Common myeloid progenitor, CD34-positive (primary cell): ENCODE results near the gene MSANTD2.

Experiments
- CTCF ChIA-PET: fragments of 350-600 bp; sonication (Branson Sonifier 250); formaldehyde crosslinking; loops from one replicate; lab custom pipeline; 2021; ENCODE audit warnings: antibody characterized with exemption; lab: Charles Lee
- POLR2A ChIA-PET: fragments of 350-600 bp; sonication (Branson Sonifier 250); formaldehyde crosslinking; loops from one replicate; lab custom pipeline; 2021; ENCODE audit warnings: antibody characterized with exemption; lab: Charles Lee
- DNase-seq, 3 donors: peaks; one replicate each; pipeline versions ENCODE4 v3.0.0 to v3.0.0-alpha.2; 2013
- H3K27ac ChIP-seq, 2 experiments: 1 replicate in 1 of 2; 2 replicates in 1 of 2; pipeline ENCODE4 v1.7.0; 2013; ENCODE audit warnings: inconsistent platforms in 2 of 2, low read length in 2 of 2, mild to moderate bottlenecking in 2 of 2, low read depth in 1 of 2, moderate library complexity in 1 of 2; ENCODE audit not compliant: severe bottlenecking in 2 of 2, insufficient read depth in 1 of 2, poor library complexity in 1 of 2
- H3K27me3 ChIP-seq, 5 experiments: replicated peaks in 2 of 5; 1 replicate in 3 of 5; 2 replicates in 2 of 5; pipeline versions ENCODE4 v1.6.1 to v1.7.0; 2013; ENCODE audit warnings: low read length in 4 of 5, mild to moderate bottlenecking in 2 of 5, moderate library complexity in 2 of 5, inconsistent platforms in 1 of 5; ENCODE audit not compliant: insufficient read depth in 5 of 5, control insufficient read depth in 4 of 5
- H3K36me3 ChIP-seq, 4 experiments: 1 replicate in 2 of 4; 2 replicates in 2 of 4; pipeline versions ENCODE4 v1.6.1 to v1.7.0; 2013; ENCODE audit warnings: low read length in 3 of 4, control low read depth in 1 of 4, mild to moderate bottlenecking in 1 of 4; ENCODE audit not compliant: control insufficient read depth in 4 of 4, insufficient read depth in 4 of 4
- H3K4me1 ChIP-seq, 4 experiments: 1 replicate in 3 of 4; 2 replicates in 1 of 4; pipeline versions ENCODE4 v1.6.1 to v1.7.1; 2013; ENCODE audit warnings: low read length in 3 of 4, mild to moderate bottlenecking in 3 of 4, control low read depth in 1 of 4, inconsistent platforms in 1 of 4, moderate library complexity in 1 of 4; ENCODE audit not compliant: control insufficient read depth in 4 of 4, insufficient read depth in 4 of 4; ENCODE audit errors: control extremely low read depth in 1 of 4
- H3K4me3 ChIP-seq, 7 experiments: 1 replicate in 4 of 7; 2 replicates in 3 of 7; pipeline versions ENCODE4 v1.5.1 to v1.7.0; 2013; ENCODE audit warnings: mild to moderate bottlenecking in 7 of 7, low read length in 6 of 7, moderate library complexity in 6 of 7, inconsistent platforms in 2 of 7, low read depth in 2 of 7, control low read depth in 1 of 7; ENCODE audit not compliant: insufficient read depth in 4 of 7, control insufficient read depth in 1 of 7; ENCODE audit errors: extremely low read depth in 1 of 7
- H3K9me3 ChIP-seq, 5 experiments: 1 replicate in 4 of 5; 2 replicates in 1 of 5; pipeline versions ENCODE4 v1.6.1 to v1.7.1; 2013; ENCODE audit warnings: low read length in 4 of 5, mild to moderate bottlenecking in 2 of 5, inconsistent platforms in 1 of 5, low read depth in 1 of 5, moderate library complexity in 1 of 5; ENCODE audit not compliant: control insufficient read depth in 4 of 5, insufficient read depth in 2 of 5; ENCODE audit errors: control extremely low read depth in 1 of 5
- WGBS: methylation state at CpG from one replicate; pipeline ENCODE4 v1.1.5; 2013; ENCODE audit not compliant: insufficient coverage; 5-methylcytosine and 5-hydroxymethylcytosine counted together

MSANTD2 gene

GRCh38 chr11:124768914-124769313, 31.3 kb downstream of the MSANTD2 start:
- H3K4me1 ChIP-seq = no peaks in the 10 kb centered on the region
- POLR2A ChIA-PET = no interaction called here
- no peak for DNase-seq
- 98% methylated on average over 6 of the region's 8 CpGs for WGBS
- CTCF ChIA-PET = interaction anchor here (0.6 to 8.2 kb wide), 10 partner anchors 8 to 354 kb away, joined by 3 to 43 read pairs (median 4); partner anchors contain the start of gene NRGN
- peaks cover 0 to 7% (median 4%) of the 10 kb centered on the region in 4 experiments for H3K36me3 ChIP-seq
- H3K27ac ChIP-seq = no peak overlapping the region
- H3K27me3 ChIP-seq = no peaks in the 10 kb centered on the region
- no peaks in the 10 kb centered on the region for H3K9me3 ChIP-seq
- no peak overlapping the region for H3K4me3 ChIP-seq

- no peak for DNase-seq
- Histone ChIP-seq H3K27me3 (no peaks in the 10 kb centered on the region), H3K4me3 (no peak overlapping the region), H3K9me3 (no peaks in the 10 kb centered on the region), H3K27ac (no peak overlapping the region), H3K4me1 (peaks cover 0 to 22% (median 20%) of the 10 kb centered on the region in 4 experiments), H3K36me3 (peaks cover 0 to 7% (median 4%) of the 10 kb centered on the region in 4 experiments)
- no CpG with 5 or more reads among the region's 2 CpGs for WGBS
- CTCF ChIA-PET = interaction anchor here (1.2 to 7.9 kb wide), 5 partner anchors 10 to 94 kb away, joined by 3 to 139 read pairs (median 43); partner anchors contain the start of genes MSANTD2, SIAE and SPA17
- POLR2A ChIA-PET = no interaction called here
Measured at GRCh38 chr11:124766156-124766555, 34.0 kb downstream of the MSANTD2 start.

GRCh38 chr11:124763156-124763947, 36.9 kb downstream of the MSANTD2 start:
- 9% methylated on average over 18 of the region's 21 CpGs for WGBS
- CTCF ChIA-PET = interaction anchor here (0.7 to 14.9 kb wide), 30 partner anchors 9 to 347 kb away, joined by 3 to 205 read pairs (median 6); partner anchors contain the start of genes MSANTD2, NRGN, ROBO3 and SIAE
- peak overlapping the region; percentile 32 to 87 (median 70) for H3K4me3 ChIP-seq

GRCh38 chr11:124762624-124763155, 37.5 kb downstream of the MSANTD2 start:
- CTCF ChIA-PET = interaction anchor here (0.7 to 14.9 kb wide), 22 partner anchors 9 to 130 kb away, joined by 3 to 205 read pairs (median 8); partner anchors contain the start of genes MSANTD2, NRGN, ROBO3 and SIAE
- Histone ChIP-seq H3K4me1 (peaks cover 1 to 57% (median 54%) of the 10 kb centered on the region in 4 experiments), H3K27ac (no peak overlapping the region), H3K9me3 (no peaks in the 10 kb centered on the region), H3K4me3 (peak overlapping the region; percentile 32 to 87 (median 70)), H3K36me3 (peaks cover 0 to 7% (median 2%) of the 10 kb centered on the region in 4 experiments), H3K27me3 (no peaks in the 10 kb centered on the region)
- POLR2A ChIA-PET = interaction anchor here (0.9 kb wide), 2 partner anchors 16 to 74 kb away, joined by 3 to 5 read pairs; no protein-coding TSS in a partner anchor
- whole genome bisulfite sequencing = 0% methylated on average over 24 of the region's 45 CpGs
- DNase-seq = no peak

More at GRCh38 chr11:124763156-124763947, 36.9 kb downstream of the MSANTD2 start:
- POLR2A ChIA-PET = interaction anchor here (0.6 to 1.1 kb wide), 3 partner anchors 12 to 73 kb away, joined by 3 to 5 read pairs (median 3); no protein-coding TSS in a partner anchor
- H3K4me1 ChIP-seq = peaks cover 1 to 50% (median 48%) of the 10 kb centered on the region in 4 experiments
- no peaks in the 10 kb centered on the region for H3K27me3 ChIP-seq
- peak; percentile 84 to 88 (median 86) for DNase-seq
- peaks cover 0 to 7% (median 2%) of the 10 kb centered on the region in 4 experiments for H3K36me3 ChIP-seq
- no peaks in the 10 kb centered on the region for H3K9me3 ChIP-seq
- H3K27ac ChIP-seq = no peak overlapping the region

GRCh38 chr11:124762105-124762623, 38.0 kb downstream of the MSANTD2 start, which contains the start of gene ESAM:
TSS of gene ESAM (minus strand) at chr11:124762290. CDS start at chr11:124762154, 136 bp downstream.
- H3K36me3 ChIP-seq = peaks cover 0 to 4% (median 0%) of the 10 kb centered on the region in 4 experiments
- H3K4me3 ChIP-seq = peak within 1 kb of the TSS; percentile 32 to 87 (median 70)
- CTCF ChIA-PET = interaction anchor here (0.7 to 14.9 kb wide), 21 partner anchors 9 to 129 kb away, joined by 3 to 205 read pairs (median 8); partner anchors contain the start of genes MSANTD2, NRGN, SIAE and SPA17
- peak in 2 of 3 donors; percentile 58 to 67 for DNase-seq
- H3K27ac ChIP-seq = no peak within 1 kb of the TSS
- under 1% methylated on average over 45 of the region's 55 CpGs for WGBS
- POLR2A ChIA-PET = interaction anchor here (0.5 to 0.9 kb wide), 2 partner anchors 15 to 84 kb away, joined by 3 to 6 read pairs; no protein-coding TSS in a partner anchor
- H3K27me3 ChIP-seq = no peaks in the 10 kb centered on the region
- peaks cover 1 to 61% (median 56%) of the 10 kb centered on the region in 4 experiments for H3K4me1 ChIP-seq
- no peaks in the 10 kb centered on the region for H3K9me3 ChIP-seq

- Histone ChIP-seq H3K9me3 (no peaks in the 10 kb centered on the region), H3K4me3 (peak overlapping the region; percentile 20 to 87 (median 70)), H3K27ac (no peak overlapping the region), H3K27me3 (no peaks in the 10 kb centered on the region), H3K36me3 (no peaks in the 10 kb centered on the region), H3K4me1 (peaks cover 1 to 61% (median 56%) of the 10 kb centered on the region in 4 experiments)
- WGBS = 13% methylated on average over 3 of the region's 25 CpGs
- peak in 2 of 3 donors; percentile 55 to 57 for DNase-seq
- CTCF ChIA-PET = interaction anchor here (1.1 to 14.9 kb wide), 15 partner anchors 8 to 121 kb away, joined by 3 to 205 read pairs (median 5); partner anchors contain the start of genes MSANTD2, NRGN, SIAE and SPA17
- POLR2A ChIA-PET = interaction anchor here (0.5 kb wide), 1 partner anchor 84 kb away, joined by 6 read pairs; no protein-coding TSS in a partner anchor
Measured at GRCh38 chr11:124761301-124762104, 38.7 kb downstream of the MSANTD2 start.
